Nephron progenitor cell (in vitro differentiated cells): ENCODE measurements around the gene RBM20.
A peak's percentile ranks its signal among the peaks of the same experiment; 100 is the strongest.
"Not testable (repeated sequence)": the region's sequence is repeated elsewhere in the genome, so short reads cannot be mapped to it uniquely, and the experiment has no call there.

Experiments used
- DNase-seq: peaks from one replicate; pipeline ENCODE4 v3.0.0; 2021
- H3K27ac Mint-ChIP-seq: 2 replicates; pipeline ENCODE4 v1.8.0; 2021; ENCODE audit warnings: mild to moderate bottlenecking, moderate library complexity, mixed read lengths
- H3K27me3 Mint-ChIP-seq: 2 replicates; pipeline ENCODE4 v1.8.0; 2021; ENCODE audit warnings: mild to moderate bottlenecking, low read depth, mixed read lengths; ENCODE audit not compliant: poor library complexity
- H3K36me3 Mint-ChIP-seq: 2 replicates; pipeline ENCODE4 v1.8.0; 2021; ENCODE audit warnings: low read depth, mixed read lengths
- H3K4me1 Mint-ChIP-seq: 2 replicates; pipeline ENCODE4 v1.8.0; 2021; ENCODE audit warnings: mixed read lengths
- H3K4me3 Mint-ChIP-seq: 2 replicates; pipeline ENCODE4 v1.8.0; 2021; ENCODE audit warnings: mild to moderate bottlenecking, moderate library complexity, mixed read lengths
- H3K9me3 Mint-ChIP-seq: 2 replicates; pipeline ENCODE4 v1.8.0; 2021; ENCODE audit warnings: mild to moderate bottlenecking, moderate library complexity, mixed read lengths
- TF ChIP-seq, protein P1 (sequence below): fragments of 200-600 bp; sonication (generic); IDR thresholded peaks from 2 replicates; pipeline ENCODE4 v1.5.0; 2021; ENCODE audit warnings: antibody characterized with exemption

The RBM20 gene

DNA sequence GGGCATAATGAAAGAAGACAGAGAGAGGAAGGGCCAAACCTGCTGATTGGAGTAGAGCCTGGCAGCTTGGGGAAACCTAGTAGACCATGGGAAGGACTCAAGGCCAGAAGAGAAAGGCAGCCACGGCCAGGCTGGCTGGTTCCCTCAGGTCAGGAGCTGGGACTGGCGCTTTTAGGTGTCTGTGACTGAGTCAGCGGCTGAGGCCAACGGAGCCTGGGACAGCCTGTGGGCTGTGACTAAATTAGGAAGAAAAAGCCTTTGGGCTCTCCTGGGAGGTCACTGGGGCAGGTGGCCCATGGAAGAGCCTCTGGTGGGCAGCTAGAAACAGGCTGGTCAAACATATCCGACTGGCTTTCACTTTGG, 118.7 kb downstream of the RBM20 start:
- H3K27me3 Mint-ChIP-seq: no peaks in the 10 kb centered on the region
- H3K4me1 Mint-ChIP-seq: peaks cover 35% of the 10 kb centered on the region
- DNase-seq: no peak
- H3K4me3 Mint-ChIP-seq: no peak overlapping the region
- TF ChIP-seq, protein P1, sequence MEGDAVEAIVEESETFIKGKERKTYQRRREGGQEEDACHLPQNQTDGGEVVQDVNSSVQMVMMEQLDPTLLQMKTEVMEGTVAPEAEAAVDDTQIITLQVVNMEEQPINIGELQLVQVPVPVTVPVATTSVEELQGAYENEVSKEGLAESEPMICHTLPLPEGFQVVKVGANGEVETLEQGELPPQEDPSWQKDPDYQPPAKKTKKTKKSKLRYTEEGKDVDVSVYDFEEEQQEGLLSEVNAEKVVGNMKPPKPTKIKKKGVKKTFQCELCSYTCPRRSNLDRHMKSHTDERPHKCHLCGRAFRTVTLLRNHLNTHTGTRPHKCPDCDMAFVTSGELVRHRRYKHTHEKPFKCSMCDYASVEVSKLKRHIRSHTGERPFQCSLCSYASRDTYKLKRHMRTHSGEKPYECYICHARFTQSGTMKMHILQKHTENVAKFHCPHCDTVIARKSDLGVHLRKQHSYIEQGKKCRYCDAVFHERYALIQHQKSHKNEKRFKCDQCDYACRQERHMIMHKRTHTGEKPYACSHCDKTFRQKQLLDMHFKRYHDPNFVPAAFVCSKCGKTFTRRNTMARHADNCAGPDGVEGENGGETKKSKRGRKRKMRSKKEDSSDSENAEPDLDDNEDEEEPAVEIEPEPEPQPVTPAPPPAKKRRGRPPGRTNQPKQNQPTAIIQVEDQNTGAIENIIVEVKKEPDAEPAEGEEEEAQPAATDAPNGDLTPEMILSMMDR: no peak
- H3K36me3 Mint-ChIP-seq: peaks cover 5% of the 10 kb centered on the region
- H3K27ac Mint-ChIP-seq: no peak overlapping the region
- H3K9me3 Mint-ChIP-seq: peaks cover 8% of the 10 kb centered on the region

DNA sequence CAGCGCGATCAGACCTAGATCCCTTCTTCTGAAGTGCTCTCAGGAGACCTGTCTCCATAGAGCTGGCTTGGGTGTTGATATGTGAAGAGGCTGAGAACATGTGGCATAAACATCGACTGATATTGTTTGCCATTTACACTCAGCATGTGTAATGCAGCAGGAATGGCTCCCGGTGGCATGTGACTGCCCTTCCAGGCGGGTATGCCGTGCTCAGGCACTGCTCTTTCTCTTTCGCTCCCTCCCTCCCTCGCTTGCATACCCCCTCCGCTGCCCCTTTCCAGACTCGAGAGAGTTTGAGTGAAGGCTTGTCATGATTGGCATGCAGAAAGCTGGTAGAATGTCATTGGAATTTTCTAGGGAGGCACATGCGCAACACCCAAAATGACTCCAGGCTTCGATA, 120.2 kb downstream of the RBM20 start:
- Mint-ChIP-seq H3K4me3 (no peak overlapping the region), H3K36me3 (peaks cover 10% of the 10 kb centered on the region), H3K27ac (no peak overlapping the region), H3K4me1 (peaks cover 41% of the 10 kb centered on the region), H3K27me3 (no peaks in the 10 kb centered on the region), H3K9me3 (peaks cover 16% of the 10 kb centered on the region)
- DNase-seq: no peak
- TF ChIP-seq, protein P1: no peak

DNA sequence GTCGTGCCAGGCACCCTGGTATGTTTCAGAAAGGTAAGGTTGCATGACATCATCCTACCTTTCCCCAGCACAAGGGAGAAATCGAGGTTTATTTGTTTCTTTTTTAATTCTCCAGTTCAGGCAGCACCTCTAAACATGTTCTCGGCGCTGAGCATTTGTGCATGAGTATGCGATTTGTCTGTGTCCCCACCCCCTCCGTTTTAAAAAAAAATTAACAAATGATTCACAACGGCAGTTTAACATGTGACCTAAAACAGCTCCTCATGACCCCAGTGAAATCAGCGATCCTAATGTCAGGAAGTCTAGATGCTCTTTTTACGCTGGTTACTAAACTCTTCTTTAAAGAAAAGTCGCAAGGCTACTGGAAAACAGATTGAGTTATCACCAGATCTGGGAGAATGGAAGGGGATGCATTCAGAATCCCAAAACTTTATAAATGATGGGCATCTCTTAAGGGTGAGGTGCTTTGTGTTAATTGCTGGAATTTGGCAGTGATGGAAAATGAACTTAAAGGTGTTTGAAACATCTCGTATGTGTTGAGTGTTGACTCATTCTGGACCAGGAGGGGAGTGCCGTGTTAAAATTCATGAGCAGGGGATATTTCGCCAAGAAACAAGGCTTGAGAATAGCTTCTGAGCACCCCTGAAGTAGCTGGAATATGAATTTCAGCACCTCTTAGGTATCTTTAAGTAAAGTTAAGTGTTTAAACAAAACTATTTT, 120.8 kb downstream of the RBM20 start:
- peaks cover 42% of the 10 kb centered on the region for H3K4me1 Mint-ChIP-seq
- TF ChIP-seq, protein P1: no peak
- H3K27me3 Mint-ChIP-seq: no peaks in the 10 kb centered on the region
- H3K36me3 Mint-ChIP-seq: peaks cover 10% of the 10 kb centered on the region
- H3K27ac Mint-ChIP-seq: peak overlapping the region; percentile 36
- H3K9me3 Mint-ChIP-seq: peaks cover 16% of the 10 kb centered on the region
- DNase-seq: no peak
- no peak overlapping the region for H3K4me3 Mint-ChIP-seq

DNA sequence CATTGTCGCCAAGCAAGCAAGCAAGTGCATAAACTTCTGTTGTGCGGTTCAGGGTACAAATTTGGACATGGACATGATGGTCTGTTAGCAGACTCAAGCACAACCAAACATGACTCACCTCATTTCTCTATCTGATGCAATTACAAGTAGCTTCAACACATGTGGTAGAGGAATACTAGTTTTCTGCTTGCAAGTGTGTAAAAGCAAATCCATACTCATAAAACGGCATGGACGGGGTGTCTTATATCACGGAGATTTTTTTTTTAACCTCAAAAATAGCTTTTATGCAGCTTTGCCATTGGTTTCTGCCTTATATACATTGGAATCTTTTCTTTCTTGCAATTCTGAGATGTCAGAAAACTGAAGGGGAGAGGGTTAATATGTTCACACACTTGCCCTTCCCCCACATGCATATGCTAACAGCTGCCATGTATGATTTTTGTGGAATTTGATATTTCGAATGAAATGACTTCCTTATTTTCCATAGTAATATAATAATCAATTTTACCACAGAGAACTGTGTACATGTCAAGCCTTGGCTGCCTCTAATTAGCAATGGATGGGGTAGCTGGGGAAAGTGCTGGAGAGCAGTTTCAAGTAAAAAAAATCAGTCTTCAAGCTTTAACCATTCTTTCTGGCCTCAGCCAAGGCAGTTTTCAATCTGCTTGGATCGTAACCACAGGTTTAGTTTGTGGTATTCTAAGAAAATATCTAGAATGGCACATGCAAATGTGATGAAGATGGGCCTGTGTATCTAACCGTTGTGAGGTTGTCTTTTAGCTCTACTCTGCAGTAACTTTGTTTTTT, 121.6 kb downstream of the RBM20 start:
- Mint-ChIP-seq H3K27me3 (no peaks in the 10 kb centered on the region), H3K9me3 (peaks cover 16% of the 10 kb centered on the region), H3K4me3 (no peak overlapping the region), H3K4me1 (peaks cover 42% of the 10 kb centered on the region), H3K27ac (peak overlapping the region; percentile 76), H3K36me3 (peaks cover 10% of the 10 kb centered on the region)
- TF ChIP-seq, protein P1: no peak
- no peak for DNase-seq

DNA sequence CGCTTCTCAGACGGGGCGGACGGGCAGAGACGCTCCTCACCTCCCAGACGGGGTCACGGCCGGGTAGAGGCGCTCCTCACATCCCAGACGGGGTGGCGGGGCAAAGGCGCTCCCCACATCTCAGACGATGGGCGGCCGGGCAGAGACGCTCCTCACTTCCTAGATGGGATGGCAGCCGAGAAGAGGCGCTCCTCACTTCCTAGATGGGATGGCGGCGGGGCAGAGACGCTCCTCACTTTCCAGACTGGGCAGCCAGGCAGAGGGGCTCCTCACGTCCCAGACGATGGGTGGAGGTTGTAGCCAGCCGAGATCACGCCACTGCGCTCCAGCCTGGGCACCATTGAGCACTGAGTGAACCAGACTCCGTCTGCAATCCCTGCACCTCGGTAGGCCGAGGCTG, 123.5 kb downstream of the RBM20 start:
- DNase-seq, H3K27ac Mint-ChIP-seq, H3K27me3 Mint-ChIP-seq, H3K36me3 Mint-ChIP-seq, H3K4me3 Mint-ChIP-seq: not testable (repeated sequence)
- peaks cover 16% of the 10 kb centered on the region for H3K9me3 Mint-ChIP-seq
- peaks cover 46% of the 10 kb centered on the region for H3K4me1 Mint-ChIP-seq

DNA sequence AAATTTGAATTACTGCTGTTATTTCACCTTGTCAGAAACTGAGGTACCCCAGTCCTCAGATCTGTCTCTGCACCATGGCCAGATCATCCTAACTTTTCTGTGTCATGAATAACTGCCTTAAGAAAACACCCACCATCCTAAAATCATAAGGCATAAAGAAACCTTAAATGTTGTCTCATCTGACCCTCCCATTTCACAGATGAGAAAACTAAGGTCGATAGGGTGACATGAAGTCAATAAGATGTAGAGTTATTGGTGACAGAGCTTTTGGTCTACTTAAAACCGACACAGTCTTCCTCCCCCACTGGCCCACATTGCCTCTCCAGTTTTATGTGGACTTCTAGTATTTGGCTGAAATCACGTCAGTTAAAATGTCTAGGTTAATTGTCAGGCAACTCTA, 126.1 kb downstream of the RBM20 start:
- peaks cover 16% of the 10 kb centered on the region for H3K9me3 Mint-ChIP-seq
- DNase-seq: no peak
- H3K27me3 Mint-ChIP-seq: no peaks in the 10 kb centered on the region
- TF ChIP-seq, protein P1: no peak
- peaks cover 10% of the 10 kb centered on the region for H3K36me3 Mint-ChIP-seq
- H3K4me1 Mint-ChIP-seq: peaks cover 40% of the 10 kb centered on the region
- no peak overlapping the region for H3K4me3 Mint-ChIP-seq
- H3K27ac Mint-ChIP-seq: no peak overlapping the region
